ENCODE measurements around the gene CLEC4C. TPM values are rescaled to one million over a fixed set of nuclear protein-coding genes. Genes with fewer than 3 reads are reported as not detected.
"Not testable (repeated sequence)": the region's sequence is repeated elsewhere in the genome, so short reads cannot be mapped to it uniquely, and the experiment has no call there.

CLEC4C gene
- total RNA-seq, 1 donor from 2014 or later: not detected

DNA sequence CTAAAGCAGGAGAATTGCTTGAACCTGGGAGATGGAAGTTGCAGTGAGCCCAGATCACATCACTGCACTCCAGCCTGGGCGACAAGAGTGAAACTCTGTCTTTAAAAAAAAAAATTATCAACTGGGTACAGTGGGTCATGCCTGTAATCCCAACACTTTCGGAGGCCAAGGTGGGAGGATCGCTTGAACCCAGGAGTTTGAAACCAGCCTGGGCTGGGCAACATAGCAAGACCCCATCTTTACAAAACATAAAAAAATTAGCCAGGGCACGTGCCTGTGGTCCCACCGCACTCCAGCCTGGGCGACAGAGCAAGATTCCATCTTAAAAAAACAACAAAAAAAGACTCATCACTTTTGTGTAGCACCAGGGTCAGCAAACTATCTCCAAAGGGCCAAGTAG is 34.9 kb upstream of the CLEC4C start:
- TF ChIP-seq, protein P1, sequence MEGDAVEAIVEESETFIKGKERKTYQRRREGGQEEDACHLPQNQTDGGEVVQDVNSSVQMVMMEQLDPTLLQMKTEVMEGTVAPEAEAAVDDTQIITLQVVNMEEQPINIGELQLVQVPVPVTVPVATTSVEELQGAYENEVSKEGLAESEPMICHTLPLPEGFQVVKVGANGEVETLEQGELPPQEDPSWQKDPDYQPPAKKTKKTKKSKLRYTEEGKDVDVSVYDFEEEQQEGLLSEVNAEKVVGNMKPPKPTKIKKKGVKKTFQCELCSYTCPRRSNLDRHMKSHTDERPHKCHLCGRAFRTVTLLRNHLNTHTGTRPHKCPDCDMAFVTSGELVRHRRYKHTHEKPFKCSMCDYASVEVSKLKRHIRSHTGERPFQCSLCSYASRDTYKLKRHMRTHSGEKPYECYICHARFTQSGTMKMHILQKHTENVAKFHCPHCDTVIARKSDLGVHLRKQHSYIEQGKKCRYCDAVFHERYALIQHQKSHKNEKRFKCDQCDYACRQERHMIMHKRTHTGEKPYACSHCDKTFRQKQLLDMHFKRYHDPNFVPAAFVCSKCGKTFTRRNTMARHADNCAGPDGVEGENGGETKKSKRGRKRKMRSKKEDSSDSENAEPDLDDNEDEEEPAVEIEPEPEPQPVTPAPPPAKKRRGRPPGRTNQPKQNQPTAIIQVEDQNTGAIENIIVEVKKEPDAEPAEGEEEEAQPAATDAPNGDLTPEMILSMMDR (IDR thresholded peaks at IDR 0.05; ENCODE audit: insufficient read depth, low read length, poor library complexity, severe bottlenecking): no peak
- no peak for DNase-seq (ENCODE audit: low read depth)
- H3K36me3 ChIP-seq (ENCODE audit: control insufficient read depth, insufficient read depth, low read length): no peaks in the 10 kb centered on the region
- H3K27me3 ChIP-seq (ENCODE audit: control insufficient read depth, insufficient read depth, low read length): no peaks in the 10 kb centered on the region
- no peak overlapping the region for H3K4me3 ChIP-seq (ENCODE audit: low read depth, low read length)

DNA sequence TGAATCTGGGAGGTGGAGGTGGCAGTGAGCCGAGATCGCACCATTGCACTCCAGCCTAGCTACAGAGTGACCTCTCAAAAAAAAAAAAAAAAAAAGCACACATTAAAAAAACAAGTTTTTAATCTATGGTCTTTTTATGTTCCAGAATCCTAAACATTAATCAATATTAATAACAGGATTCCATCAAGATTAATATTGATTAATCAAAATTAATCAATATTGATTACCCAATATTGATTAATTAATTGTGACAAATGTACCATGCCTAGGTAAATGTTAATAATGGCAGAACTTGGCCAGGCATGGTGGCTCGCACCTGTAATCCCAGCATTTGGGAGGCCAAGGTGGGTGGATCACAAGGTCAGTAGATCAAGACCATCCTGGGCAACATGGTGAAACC is 34.1 kb upstream of the CLEC4C start:
- no peak overlapping the region for H3K4me3 ChIP-seq (ENCODE audit: low read depth, low read length)
- TF ChIP-seq, protein P1 (IDR thresholded peaks at IDR 0.05; ENCODE audit: insufficient read depth, low read length, poor library complexity, severe bottlenecking): no peak
- no peak for DNase-seq (ENCODE audit: low read depth)
- H3K27me3 ChIP-seq (ENCODE audit: control insufficient read depth, insufficient read depth, low read length): no peaks in the 10 kb centered on the region
- H3K36me3 ChIP-seq (ENCODE audit: control insufficient read depth, insufficient read depth, low read length): no peaks in the 10 kb centered on the region

DNA sequence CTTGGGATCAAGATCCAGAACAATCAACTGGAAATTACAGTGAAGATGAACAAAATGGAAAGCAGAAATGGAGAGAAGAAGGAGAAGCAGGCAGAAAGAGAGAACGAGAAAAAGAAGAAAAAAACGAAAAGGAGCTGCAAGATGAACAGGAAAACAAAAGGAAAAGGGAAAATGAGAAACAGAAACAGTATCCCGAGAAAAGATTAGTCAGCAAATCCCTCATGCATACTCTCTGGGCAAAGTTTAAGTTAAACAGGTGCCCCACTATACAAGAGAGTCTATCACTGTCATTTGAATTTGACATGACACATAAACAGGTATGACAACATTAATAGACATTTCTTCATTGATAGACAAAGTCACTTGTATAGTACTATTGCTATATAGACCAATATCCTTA is 22.8 kb upstream of the CLEC4C start:
- H3K36me3 ChIP-seq (ENCODE audit: control insufficient read depth, insufficient read depth, low read length): no peaks in the 10 kb centered on the region
- DNase-seq (ENCODE audit: low read depth): no peak
- TF ChIP-seq, protein P1 (IDR thresholded peaks at IDR 0.05; ENCODE audit: insufficient read depth, low read length, poor library complexity, severe bottlenecking): no peak
- no peak overlapping the region for H3K4me3 ChIP-seq (ENCODE audit: low read depth, low read length)
- H3K27me3 ChIP-seq (ENCODE audit: control insufficient read depth, insufficient read depth, low read length): no peaks in the 10 kb centered on the region

DNA sequence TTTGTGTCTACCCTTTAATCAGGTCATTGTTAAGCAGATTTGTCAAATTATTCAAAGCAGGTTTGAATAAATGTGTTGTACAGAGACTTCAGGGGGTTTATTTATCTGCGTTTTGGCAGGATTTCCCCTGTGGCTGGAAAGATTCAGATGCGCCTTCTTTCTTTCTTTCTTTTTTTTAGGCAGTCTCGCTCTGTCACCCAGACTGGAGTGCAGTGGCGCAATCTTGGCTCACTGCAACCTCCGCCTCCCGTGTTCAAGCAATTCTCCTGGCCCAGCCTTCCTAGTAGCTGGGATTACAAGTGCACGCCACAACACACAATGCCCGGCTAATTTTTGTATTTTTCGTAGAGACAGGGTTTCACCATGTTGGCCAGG is 11.6 kb upstream of the CLEC4C start:
- Histone ChIP-seq H3K4me3 (ENCODE audit: low read depth, low read length) (no peak overlapping the region), H3K27me3 (ENCODE audit: control insufficient read depth, insufficient read depth, low read length) (no peaks in the 10 kb centered on the region), H3K36me3 (ENCODE audit: control insufficient read depth, insufficient read depth, low read length) (no peaks in the 10 kb centered on the region)
- DNase-seq (ENCODE audit: low read depth): no peak
- TF ChIP-seq, protein P1 (IDR thresholded peaks at IDR 0.05; ENCODE audit: insufficient read depth, low read length, poor library complexity, severe bottlenecking): no peak

DNA sequence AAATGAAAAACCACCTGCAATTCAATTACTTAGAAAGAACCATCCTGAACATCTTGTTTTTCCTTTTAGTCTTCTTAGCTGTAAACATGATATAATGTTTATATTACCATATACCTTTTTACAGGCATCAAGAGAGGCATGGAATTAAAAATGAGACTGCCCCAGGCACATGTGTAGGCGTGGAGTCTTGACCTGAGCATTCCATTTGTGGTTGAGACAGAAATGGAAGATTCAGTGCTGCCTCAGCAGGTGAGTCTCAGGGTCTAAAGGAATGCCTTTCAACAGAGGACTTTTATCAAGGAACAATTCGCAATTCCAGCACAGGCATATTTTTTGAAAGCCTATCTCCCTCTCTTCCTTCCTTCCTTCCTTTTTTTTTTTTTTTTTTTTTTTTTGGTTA is 9.8 kb upstream of the CLEC4C start:
- TF ChIP-seq, protein P1 (IDR thresholded peaks at IDR 0.05; ENCODE audit: insufficient read depth, low read length, poor library complexity, severe bottlenecking): no peak
- H3K27me3 ChIP-seq (ENCODE audit: control insufficient read depth, insufficient read depth, low read length): no peaks in the 10 kb centered on the region
- H3K4me3 ChIP-seq (ENCODE audit: low read depth, low read length): no peak overlapping the region
- H3K36me3 ChIP-seq (ENCODE audit: control insufficient read depth, insufficient read depth, low read length): no peaks in the 10 kb centered on the region
- DNase-seq (ENCODE audit: low read depth): no peak

DNA sequence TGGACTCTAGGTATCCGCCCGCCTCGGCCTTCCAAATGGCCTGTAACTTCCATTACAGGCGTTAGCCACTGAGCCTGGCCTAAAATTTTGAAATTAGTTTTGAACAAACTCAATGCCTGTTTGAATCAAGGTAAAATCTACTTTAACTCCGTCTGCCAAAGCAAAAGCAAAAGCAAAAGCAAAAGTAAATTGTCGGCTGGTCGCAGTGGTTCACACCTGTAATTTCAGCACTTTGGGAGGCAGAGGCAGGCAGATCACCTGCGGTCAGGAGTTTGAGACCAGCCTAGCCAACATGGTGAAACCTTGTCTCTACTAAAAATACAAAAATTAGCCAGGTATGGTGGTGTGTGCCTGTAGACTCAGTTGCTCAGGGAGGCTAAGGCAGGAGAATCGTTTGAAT is 8.5 kb upstream of the CLEC4C start:
- not testable (repeated sequence) for H3K36me3 ChIP-seq (ENCODE audit: control insufficient read depth, insufficient read depth, low read length); H3K27me3 ChIP-seq (ENCODE audit: control insufficient read depth, insufficient read depth, low read length); H3K4me3 ChIP-seq (ENCODE audit: low read depth, low read length); DNase-seq (ENCODE audit: low read depth)

DNA sequence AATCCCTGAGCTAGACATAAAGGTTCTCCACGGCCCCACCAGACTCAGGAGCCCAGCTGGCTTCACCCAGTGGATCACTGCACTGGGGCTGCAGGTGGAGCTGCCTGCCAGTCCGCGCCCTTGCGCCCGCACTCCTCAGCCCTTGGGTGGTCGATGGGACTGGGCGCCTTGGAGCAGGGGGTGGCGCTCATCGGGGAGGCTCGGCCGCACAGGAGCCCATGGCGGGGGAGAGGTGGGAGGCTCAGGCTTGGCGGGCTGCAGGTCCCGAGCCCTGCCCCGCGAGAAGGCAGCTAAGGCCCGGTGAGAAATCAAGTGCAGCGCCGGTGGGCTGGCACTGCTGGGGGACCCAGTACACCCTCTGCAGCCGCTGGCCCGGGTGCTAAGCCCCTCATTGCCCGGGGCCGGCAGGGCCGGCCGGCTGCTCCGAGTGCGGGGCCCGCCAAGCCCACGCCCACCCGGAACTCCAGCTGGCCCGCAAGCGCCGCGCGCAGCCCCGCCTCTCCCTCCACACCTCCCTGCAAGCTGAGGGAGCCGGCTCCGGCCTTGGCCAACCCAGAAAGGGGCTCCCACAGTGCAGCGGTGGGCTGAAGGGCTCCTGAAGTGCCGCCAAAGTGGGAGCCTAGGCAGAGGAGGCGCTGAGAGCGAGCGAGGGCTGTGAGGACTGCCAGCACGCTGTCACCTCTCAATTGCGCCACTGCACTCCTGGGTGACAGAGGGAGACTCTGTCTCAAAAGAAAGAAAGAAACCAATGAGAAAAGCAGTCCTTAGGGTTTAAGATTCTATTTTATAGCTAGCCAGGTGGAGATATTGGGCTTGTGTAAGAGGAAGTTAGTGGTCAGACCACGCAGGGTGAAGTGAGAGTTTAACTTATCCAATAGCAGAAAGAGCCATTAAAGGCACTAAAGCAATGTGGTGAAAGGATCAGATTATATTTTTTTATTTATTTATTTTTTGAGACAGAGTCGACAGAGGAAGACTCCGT is 5.1 kb upstream of the CLEC4C start:
- not testable (repeated sequence) for H3K4me3 ChIP-seq (ENCODE audit: low read depth, low read length); H3K27me3 ChIP-seq (ENCODE audit: control insufficient read depth, insufficient read depth, low read length); DNase-seq (ENCODE audit: low read depth); H3K36me3 ChIP-seq (ENCODE audit: control insufficient read depth, insufficient read depth, low read length)
